HepG2 (cell line): ENCODE measurements around the gene SUSD4. TPM values are rescaled to one million over a fixed set of nuclear protein-coding genes. Genes with fewer than 3 reads are reported as not detected.
A peak's percentile ranks its signal among the peaks of the same experiment; 100 is the strongest.

Experiments
- ARID4A ChIP-seq: sonication (generic); formaldehyde crosslinking; IDR thresholded peaks from 2 replicates; pipeline ENCODE4 v1.5.0; 2020; ENCODE audit warnings: mild to moderate bottlenecking, missing genetic modification reagents, borderline replicate concordance
- ARID5B ChIP-seq: IDR thresholded peaks from 2 replicates; pipeline ENCODE4 v1.4.0; 2020; ENCODE audit warnings: mild to moderate bottlenecking, missing genetic modification reagents
- CEBPG ChIP-seq: IDR thresholded peaks from 2 replicates; pipeline ENCODE4 v1.6.1; 2016
- DBP ChIP-seq: sonication (generic); formaldehyde crosslinking; IDR thresholded peaks from 2 replicates; pipeline ENCODE4 v1.4.0; 2020; ENCODE audit warnings: missing genetic modification reagents; ENCODE audit errors: not compliant biosample characterization
- E2F1 ChIP-seq: sonication (generic); formaldehyde crosslinking; IDR thresholded peaks from 2 replicates; pipeline ENCODE4 v1.5.0; 2020; ENCODE audit warnings: missing genetic modification reagents
- ELF3 ChIP-seq: IDR thresholded peaks from 2 replicates; pipeline ENCODE4 v1.6.1; 2016; ENCODE audit warnings: missing genetic modification reagents, missing compliant biosample characterization
- FOSL2 ChIP-seq: sonication (generic); formaldehyde crosslinking; IDR thresholded peaks from 2 replicates; pipeline ENCODE4 v1.4.0; 2020; ENCODE audit warnings: missing genetic modification reagents
- FOXK1 ChIP-seq: sonication (generic); formaldehyde crosslinking; IDR thresholded peaks from 2 replicates; pipeline ENCODE4 v1.4.0; 2020; ENCODE audit warnings: low read depth, missing genetic modification reagents, borderline replicate concordance
- FOXO1 ChIP-seq: sonication (generic); formaldehyde crosslinking; IDR thresholded peaks from 2 replicates; pipeline ENCODE4 v1.4.0; 2020; ENCODE audit warnings: missing genetic modification reagents
- GATAD1 ChIP-seq: IDR thresholded peaks from 2 replicates; pipeline ENCODE4 v1.6.1; 2016; ENCODE audit warnings: missing genetic modification reagents, missing compliant biosample characterization
- HDAC1 ChIP-seq: sonication (generic); formaldehyde crosslinking; IDR thresholded peaks from 2 replicates; pipeline ENCODE4 v1.5.1; 2020; ENCODE audit warnings: mild to moderate bottlenecking, missing genetic modification reagents
- MAX ChIP-seq: IDR thresholded peaks from 2 replicates; pipeline ENCODE4 v1.6.1; 2012; ENCODE audit warnings: inconsistent platforms
- NCOA2 ChIP-seq: sonication (generic); formaldehyde crosslinking; IDR thresholded peaks from 2 replicates; pipeline ENCODE4 v1.8.0; 2022; ENCODE audit warnings: inconsistent platforms
- SAP130 ChIP-seq: IDR thresholded peaks from 2 replicates; pipeline ENCODE4 v1.6.1; 2016; ENCODE audit warnings: low read depth
- SMARCE1 ChIP-seq: fragments of 450-650 bp; IDR thresholded peaks from 2 replicates; pipeline ENCODE4 v1.6.1; 2017; ENCODE audit warnings: borderline replicate concordance
- TGIF2 ChIP-seq: IDR thresholded peaks from 2 replicates; pipeline ENCODE4 v1.6.1; 2016; ENCODE audit warnings: control low read depth, missing compliant biosample characterization
- THAP11 ChIP-seq: IDR thresholded peaks from 2 replicates; pipeline ENCODE4 v1.6.1; 2016; ENCODE audit warnings: missing biosample characterization, missing genetic modification reagents
- ZNF580 ChIP-seq: IDR thresholded peaks from 2 replicates; pipeline ENCODE4 v1.6.1; 2016; ENCODE audit warnings: low read depth, borderline replicate concordance
- ZNF614 ChIP-seq: IDR thresholded peaks from 2 replicates; pipeline ENCODE4 v1.6.1; 2018; ENCODE audit warnings: missing biosample characterization, missing genetic modification reagents, inconsistent platforms, borderline replicate concordance
- ZNF792 ChIP-seq: IDR thresholded peaks from 2 replicates; pipeline ENCODE4 v1.6.1; 2016
- ZSCAN12 ChIP-seq: sonication (generic); formaldehyde crosslinking; IDR thresholded peaks from 2 replicates; pipeline ENCODE4 v1.9.0; 2021; ENCODE audit warnings: mild to moderate bottlenecking, missing genetic modification reagents
- polyA plus RNA-seq, 8 experiments: library from polyadenylated mRNA; depleted of rRNA in 3 of 8; stranded (reverse) in 7 of 8; unstranded in 1 of 8; fragments of >200 nt; fragmentation: Illumina TruSeq in 4 of 8; extraction: Trizol in 4 of 8; gene quantifications; 2 replicates each; pipeline versions ENCODE4 v1.2.1 to v1.2.3, GENCODE V29; 2011 to 2016; ENCODE audit warnings: low read depth in 4 of 8, missing spikeins in 1 of 8, mixed read lengths in 1 of 8; ENCODE audit not compliant: insufficient read depth in 1 of 8
- total RNA-seq, 5 experiments: library from RNA; depleted of rRNA; stranded (reverse); fragments of >200 nt; fragmentation: Illumina TruSeq; extraction: Trizol; gene quantifications; 2 replicates each; pipeline ENCODE4 v1.2.3, GENCODE V29; 2016; ENCODE audit warnings: low read depth in 1 of 5

SUSD4 gene
- total and polyA plus RNA-seq, 2 of the 13 experiments (the other 11 are each of a cell fraction or from before 2014, with no cell fraction given), result not detected

- TF ChIP-seq ARID4A, result peak; percentile 24; the same call in 1 of the 2 replicates
- TF ChIP-seq CEBPG (CRISPR knock-in tag), result 0 out of 2 replicates have a peak, but pooled peaks have one; percentile 12
- no peak for TF ChIP-seq SMARCE1
- TF ChIP-seq FOXO1 (CRISPR knock-in tag), result peak; percentile 49; the same call in 1 of the 2 replicates
- peak; percentile 39; the same call in 1 of the 2 replicates for TF ChIP-seq FOXK1 (CRISPR knock-in tag)
- peak; percentile 99 for TF ChIP-seq ELF3 (CRISPR knock-in tag)
- 0 out of 2 replicates have a peak, but pooled peaks have one; percentile 45 for TF ChIP-seq ZNF614 (CRISPR knock-in tag)
- peak; percentile 49 for TF ChIP-seq SAP130 (CRISPR knock-in tag)
- TF ChIP-seq ZNF580, result 0 out of 2 replicates have a peak, but pooled peaks have one; percentile 22
- TF ChIP-seq ARID5B (CRISPR knock-in tag), result peak; percentile 81
- TF ChIP-seq DBP (CRISPR knock-in tag), result no peak
- TF ChIP-seq NCOA2 (CRISPR knock-in tag), result 0 out of 2 replicates have a peak, but pooled peaks have one; percentile 42
- no peak for TF ChIP-seq GATAD1
- TF ChIP-seq E2F1 (CRISPR knock-in tag), result peak; percentile 32; the same call in 1 of the 2 replicates
- TF ChIP-seq TGIF2 (CRISPR knock-in tag), result peak; percentile 40; the same call in 1 of the 2 replicates
- no peak for TF ChIP-seq ZSCAN12
- 0 out of 2 replicates have a peak, but pooled peaks have one; percentile 34 for TF ChIP-seq HDAC1
- TF ChIP-seq ZNF792 (CRISPR knock-in tag), result 0 out of 2 replicates have a peak, but pooled peaks have one; percentile 54
- peak; percentile 38 for TF ChIP-seq FOSL2
- TF ChIP-seq THAP11, result peak; percentile 28; the same call in 1 of the 2 replicates
- TF ChIP-seq MAX, result peak; percentile 38; the same call in 1 of the 2 replicates
These were observed 186.3 kb downstream of the SUSD4 start (continued) for GRCh38 chr1:223177681-223178080.
